Right atrium auricular region (tissue), 2 donors: ENCODE measurements around the gene SLC41A3. TPM values are rescaled to one million over a fixed set of nuclear protein-coding genes. Genes with fewer than 3 reads are reported as not detected.

Experiments
- DNase-seq: peaks from one replicate; pipeline ENCODE4 v3.0.0-alpha.2; 2019; ENCODE audit warnings: low spot score
- H3K27ac ChIP-seq, 2 donors: fragments of 200-600 bp; sonication (generic); 1 replicate in 1 of 2; 2 replicates in 1 of 2; pipeline ENCODE4 v1.5.1; 2016 to 2019
- H3K27me3 ChIP-seq, 2 donors: fragments of 200-600 bp; sonication (generic); one replicate each; pipeline versions ENCODE4 v1.5.1 to v1.6.0; 2017 to 2019
- H3K36me3 ChIP-seq: fragments of 200-600 bp; sonication (generic); one replicate; pipeline ENCODE4 v1.5.1; 2016
- H3K4me1 ChIP-seq, 2 donors: fragments of 200-600 bp; sonication (generic); one replicate each; pipeline versions ENCODE4 v1.5.1 to v1.6.0; 2017 to 2019
- H3K4me3 ChIP-seq, 2 donors: fragments of 200-600 bp; sonication (generic); 1 replicate in 1 of 2; 2 replicates in 1 of 2; pipeline ENCODE4 v1.5.1; 2017 to 2019; ENCODE audit warnings: mild to moderate bottlenecking in 1 of 2, moderate library complexity in 1 of 2
- H3K9me3 ChIP-seq, 2 donors: fragments of 200-600 bp; sonication (generic); one replicate each; pipeline ENCODE4 v1.5.1; 2019
- total RNA-seq, 2 donors: library from RNA; depleted of rRNA; stranded (reverse); fragments of >200 nt; gene quantifications; one replicate each; pipeline ENCODE4 v1.1.0, GENCODE V29; 2016
- TF ChIP-seq, protein P1 (sequence below), 2 donors: fragments of 200-600 bp; sonication (generic); IDR thresholded peaks; one replicate each; pipeline ENCODE4 v1.5.1; 2019; ENCODE audit warnings: antibody characterized with exemption in 2 of 2

The SLC41A3 gene
- total RNA-seq, 2 donors from 2014 or later, result 34.1 to 39.6 TPM

- Histone ChIP-seq H3K27me3 (no peaks in the 10 kb centered on the region), H3K4me3 (no peak overlapping the region), H3K36me3 (peaks cover 28% of the 10 kb centered on the region), H3K27ac (no peak overlapping the region), H3K4me1 (no peaks in the 10 kb centered on the region), H3K9me3 (peaks cover 0 to 8% of the 10 kb centered on the region in 2 donors)
- TF ChIP-seq, protein P1, sequence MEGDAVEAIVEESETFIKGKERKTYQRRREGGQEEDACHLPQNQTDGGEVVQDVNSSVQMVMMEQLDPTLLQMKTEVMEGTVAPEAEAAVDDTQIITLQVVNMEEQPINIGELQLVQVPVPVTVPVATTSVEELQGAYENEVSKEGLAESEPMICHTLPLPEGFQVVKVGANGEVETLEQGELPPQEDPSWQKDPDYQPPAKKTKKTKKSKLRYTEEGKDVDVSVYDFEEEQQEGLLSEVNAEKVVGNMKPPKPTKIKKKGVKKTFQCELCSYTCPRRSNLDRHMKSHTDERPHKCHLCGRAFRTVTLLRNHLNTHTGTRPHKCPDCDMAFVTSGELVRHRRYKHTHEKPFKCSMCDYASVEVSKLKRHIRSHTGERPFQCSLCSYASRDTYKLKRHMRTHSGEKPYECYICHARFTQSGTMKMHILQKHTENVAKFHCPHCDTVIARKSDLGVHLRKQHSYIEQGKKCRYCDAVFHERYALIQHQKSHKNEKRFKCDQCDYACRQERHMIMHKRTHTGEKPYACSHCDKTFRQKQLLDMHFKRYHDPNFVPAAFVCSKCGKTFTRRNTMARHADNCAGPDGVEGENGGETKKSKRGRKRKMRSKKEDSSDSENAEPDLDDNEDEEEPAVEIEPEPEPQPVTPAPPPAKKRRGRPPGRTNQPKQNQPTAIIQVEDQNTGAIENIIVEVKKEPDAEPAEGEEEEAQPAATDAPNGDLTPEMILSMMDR (IDR thresholded peaks at IDR 0.05), result no peak
- no peak for DNase-seq
These were observed 55.8 kb downstream of the SLC41A3 start for GRCh38 chr3:126028096-126028495.

DNA sequence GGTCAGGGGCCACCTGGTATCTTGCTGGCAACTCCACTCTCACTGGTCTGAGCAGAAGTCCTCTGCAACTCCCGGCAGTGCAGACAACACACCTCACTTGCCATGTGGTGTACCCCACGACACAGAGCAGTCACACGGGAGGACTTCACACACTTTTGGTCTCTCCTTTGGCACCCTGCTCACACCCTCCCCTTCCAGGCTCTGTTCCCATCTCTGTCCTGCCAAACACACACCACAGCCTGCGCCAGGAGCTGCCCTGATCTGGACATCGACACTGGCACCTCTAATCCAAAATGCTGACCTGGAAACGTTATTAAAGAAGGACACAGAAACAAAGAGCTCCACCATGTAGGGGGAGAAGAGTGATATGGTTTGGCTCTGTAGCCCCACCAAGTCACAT lies 57.2 kb downstream of the SLC41A3 start:
- TF ChIP-seq, protein P1 (IDR thresholded peaks at IDR 0.05), result no peak
- peaks cover 0 to 8% of the 10 kb centered on the region in 2 donors for H3K9me3 ChIP-seq
- no peak for DNase-seq
- H3K36me3 ChIP-seq, result peaks cover 23% of the 10 kb centered on the region
- no peak overlapping the region for H3K27ac ChIP-seq
- no peaks in the 10 kb centered on the region for H3K27me3 ChIP-seq
- H3K4me1 ChIP-seq, result no peaks in the 10 kb centered on the region
- no peak overlapping the region for H3K4me3 ChIP-seq

GRCh38 chr3:126026277-126026751 lies 57.6 kb downstream of the SLC41A3 start:
- H3K36me3 ChIP-seq, result peaks cover 21% of the 10 kb centered on the region

DNA sequence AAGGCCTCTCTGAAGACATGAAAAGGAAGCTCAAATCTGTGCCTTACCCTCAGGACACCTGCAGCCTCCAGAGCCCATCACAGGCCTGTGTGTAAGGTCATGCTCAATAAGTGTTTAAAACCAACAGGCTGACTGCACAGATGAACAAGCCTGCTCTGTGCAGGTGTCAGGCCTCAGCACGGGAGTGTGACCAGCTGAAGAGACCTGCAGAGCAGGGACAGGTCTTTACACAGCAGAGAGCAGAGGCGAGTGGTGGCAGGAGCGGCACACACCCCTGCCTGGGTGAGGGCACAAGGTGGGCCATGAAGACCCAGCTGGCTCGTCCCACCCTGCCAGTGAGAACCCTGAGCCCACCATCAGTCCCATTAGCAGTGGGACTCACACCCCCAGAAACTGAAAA lies 58.1 kb downstream of the SLC41A3 start:
- Histone ChIP-seq H3K36me3 (peaks cover 21% of the 10 kb centered on the region), H3K27ac (no peak overlapping the region), H3K9me3 (peaks cover 0 to 8% of the 10 kb centered on the region in 2 donors), H3K4me3 (no peak overlapping the region), H3K27me3 (no peaks in the 10 kb centered on the region), H3K4me1 (no peaks in the 10 kb centered on the region)
- TF ChIP-seq, protein P1 (IDR thresholded peaks at IDR 0.05), result no peak
- DNase-seq, result no peak

More at GRCh38 chr3:126026277-126026751, 57.6 kb downstream of the SLC41A3 start:
- no peak for DNase-seq
- no peak overlapping the region for H3K4me3 ChIP-seq
- TF ChIP-seq, protein P1 (IDR thresholded peaks at IDR 0.05), result no peak
- H3K27me3 ChIP-seq, result no peaks in the 10 kb centered on the region
- H3K27ac ChIP-seq, result no peak overlapping the region
- no peaks in the 10 kb centered on the region for H3K4me1 ChIP-seq
- H3K9me3 ChIP-seq, result peaks cover 0 to 8% of the 10 kb centered on the region in 2 donors

GRCh38 chr3:126025116-126025729 lies 58.7 kb downstream of the SLC41A3 start:
- no peak for DNase-seq
- Histone ChIP-seq H3K9me3 (peaks cover 0 to 8% of the 10 kb centered on the region in 2 donors), H3K4me1 (no peaks in the 10 kb centered on the region), H3K36me3 (peaks cover 21% of the 10 kb centered on the region), H3K4me3 (no peak overlapping the region), H3K27me3 (no peaks in the 10 kb centered on the region), H3K27ac (no peak overlapping the region)
- TF ChIP-seq, protein P1 (IDR thresholded peaks at IDR 0.05), result no peak
